ENCODE data around the gene TNC.
A peak's percentile ranks its signal among the peaks of the same experiment; 100 is the strongest.

- no peak for TF ChIP-seq ELF1 (IDR thresholded peaks at IDR 0.05)
- TF ChIP-seq RAD21 (IDR thresholded peaks at IDR 0.05; ENCODE audit: low read length), result no peak
- no peak for TF ChIP-seq CTCF (IDR thresholded peaks at IDR 0.05)
- TF ChIP-seq USF2 (IDR thresholded peaks at IDR 0.05; ENCODE audit: borderline replicate concordance, low read depth, low read length), result no peak
- TF ChIP-seq POLR2AphosphoS5 (IDR thresholded peaks at IDR 0.05; ENCODE audit: low read depth, low read length), result no peak
- no peak for TF ChIP-seq SIN3A (IDR thresholded peaks at IDR 0.05; ENCODE audit: borderline replicate concordance, low read depth, low read length)
- TF ChIP-seq EP300 (IDR thresholded peaks at IDR 0.05; ENCODE audit: borderline replicate concordance in 1 of 2, low read depth in 1 of 2, low read length in 1 of 2), result no peak
- no peak for TF ChIP-seq CHD2 (IDR thresholded peaks at IDR 0.05; ENCODE audit: low read length, partially characterized antibody)
- no peak for TF ChIP-seq MAX (IDR thresholded peaks at IDR 0.05; ENCODE audit: low read depth)
- TF ChIP-seq TAF1 (IDR thresholded peaks at IDR 0.05; ENCODE audit: borderline replicate concordance, low read depth, low read length), result no peak; the same call in 1 of the 2 replicates
- TF ChIP-seq NRF1 (IDR thresholded peaks at IDR 0.05; ENCODE audit: low read depth, low read length), result no peak
- peak; percentile 33; the same call in 1 of the 2 replicates for TF ChIP-seq NFIC (IDR thresholded peaks at IDR 0.05; ENCODE audit: borderline replicate concordance)
- no peak for TF ChIP-seq GABPA (IDR thresholded peaks at IDR 0.05; ENCODE audit: low read depth)
- no peak for TF ChIP-seq EZH2phosphoT487 (IDR thresholded peaks at IDR 0.05; ENCODE audit: borderline replicate concordance, low read depth)
These were observed 1.3 kb downstream of the TNC start for GRCh38 chr9:115116421-115117284.

Data from SK-N-SH (cell line).